SH-SY5Y (cell line): ENCODE results near the gene TGFB2.

Experiments
- GATA2 ChIP-seq: IDR thresholded peaks from 2 replicates; pipeline ENCODE4 v1.6.1; 2011; ENCODE audit warnings: mild to moderate bottlenecking, low read depth, low read length
- GATA3 ChIP-seq: IDR thresholded peaks from 2 replicates; pipeline ENCODE4 v1.6.1; 2011; ENCODE audit warnings: low read depth, mild to moderate bottlenecking, low read length, moderate library complexity

The TGFB2 gene

DNA sequence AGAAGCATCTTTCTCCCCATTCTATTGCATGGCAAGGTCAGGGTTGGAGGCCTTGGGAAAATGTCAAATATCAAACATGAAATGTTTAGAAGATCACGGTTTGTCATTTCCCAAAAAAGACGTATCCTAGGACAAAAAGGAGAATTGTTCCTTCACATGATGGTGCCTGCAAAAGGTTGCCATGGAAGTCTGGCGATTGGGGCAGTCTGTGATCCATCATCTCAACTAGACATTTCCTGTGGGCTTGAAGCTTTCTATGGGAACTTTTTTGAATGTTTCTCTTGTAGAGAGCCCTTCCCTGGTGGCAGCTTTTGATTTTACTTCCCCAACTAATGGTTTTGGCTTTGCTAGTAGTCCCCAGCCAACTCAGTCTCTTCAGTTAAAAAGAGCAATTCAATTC is 106.3 kb downstream of the TGFB2 start:
- TF ChIP-seq GATA2: no peak
- no peak for TF ChIP-seq GATA3

- no peak for TF ChIP-seq GATA3
- TF ChIP-seq GATA2: no peak
Observed at GRCh38 chr1:218454700-218455282, 109.7 kb downstream of the TGFB2 start.

DNA sequence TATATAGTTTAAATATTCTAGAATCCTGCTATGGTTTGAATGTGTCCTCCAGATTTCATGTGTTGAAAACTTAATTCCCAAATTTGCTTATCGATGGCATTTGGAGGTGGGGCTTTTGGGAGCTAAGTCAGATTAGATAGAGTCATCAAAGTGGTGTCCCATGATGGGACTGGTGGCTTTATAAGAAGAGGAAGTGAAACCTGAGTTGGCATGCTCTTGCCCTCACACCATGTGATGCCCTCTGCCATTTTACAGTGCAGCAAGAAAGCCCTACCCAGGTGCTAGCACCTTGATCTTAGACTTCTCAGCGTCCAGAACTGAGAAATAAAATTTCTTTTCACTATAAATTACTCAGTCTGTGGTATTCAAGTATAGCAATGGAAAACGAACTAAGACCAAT is 111.3 kb downstream of the TGFB2 start:
- TF ChIP-seq GATA2 (no peak), GATA3 (no peak)

GRCh38 chr1:218459450-218459849 is 114.3 kb downstream of the TGFB2 start:
- no peak for TF ChIP-seq GATA2
- no peak for TF ChIP-seq GATA3

DNA sequence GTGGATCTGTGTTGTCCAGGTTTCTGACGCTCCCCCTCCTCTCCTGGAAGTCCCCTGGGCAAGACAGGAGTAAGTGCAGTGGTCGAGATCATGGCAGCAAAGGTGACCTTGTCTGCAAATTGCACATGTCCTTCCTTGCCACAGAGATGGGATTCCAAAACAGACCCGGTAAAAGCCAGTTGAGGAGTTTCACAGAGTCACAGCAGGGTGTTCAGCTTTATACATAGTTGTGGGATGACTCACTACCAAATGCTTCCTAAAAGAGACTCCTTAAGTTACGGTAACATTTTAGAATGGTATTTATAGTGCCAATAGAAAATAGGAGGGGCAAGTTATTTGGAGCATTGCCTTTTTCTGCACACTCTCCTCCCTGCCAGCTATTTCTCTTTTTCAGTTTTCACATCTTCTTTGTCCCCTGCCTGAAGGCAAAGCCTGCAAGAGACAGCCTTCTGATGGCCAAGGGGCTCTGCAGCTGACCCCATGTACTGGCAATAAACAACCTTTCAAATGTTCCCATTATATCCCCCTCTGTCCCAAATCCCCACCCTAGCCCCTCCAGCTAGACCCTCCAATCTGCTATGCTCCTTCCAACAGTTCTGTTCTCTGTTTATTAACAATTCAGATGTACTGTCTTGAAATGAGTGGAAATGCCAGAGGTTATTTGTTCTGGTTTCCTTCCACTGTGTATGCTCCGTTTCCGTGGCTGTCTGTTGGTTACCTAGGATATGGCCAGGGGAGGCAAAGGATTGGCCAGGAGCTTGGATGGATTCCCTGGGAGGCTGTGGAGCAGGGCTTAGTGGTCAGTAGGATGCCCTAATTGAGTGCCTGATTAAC is 115.0 kb downstream of the TGFB2 start:
- TF ChIP-seq GATA3: no peak
- TF ChIP-seq GATA2: no peak

GRCh38 chr1:218461351-218461750 is 116.2 kb downstream of the TGFB2 start:
- TF ChIP-seq GATA3: no peak
- TF ChIP-seq GATA2: no peak

DNA sequence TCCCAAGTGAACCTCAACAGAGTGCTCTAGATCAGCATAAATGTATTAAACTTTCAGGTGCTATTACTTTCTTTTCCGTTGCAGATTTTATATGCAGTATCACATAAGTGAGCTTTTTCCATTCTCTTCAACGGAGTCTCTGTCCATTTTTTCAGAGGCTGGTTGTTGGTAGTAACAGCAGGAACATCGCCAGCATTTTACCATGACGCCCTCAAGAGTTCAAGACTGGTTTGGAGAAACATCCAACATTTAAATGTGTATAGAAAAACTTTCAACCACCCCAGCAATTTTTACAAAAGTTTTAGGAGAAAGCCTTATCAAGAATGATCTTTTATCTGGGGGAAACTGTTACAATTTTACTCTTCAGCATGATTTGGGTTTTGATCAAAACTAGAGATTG is 117.0 kb downstream of the TGFB2 start:
- TF ChIP-seq GATA2 (no peak), GATA3 (no peak)

- TF ChIP-seq GATA3: no peak
- no peak for TF ChIP-seq GATA2
Observed at GRCh38 chr1:218462587-218462986, 117.5 kb downstream of the TGFB2 start.

DNA sequence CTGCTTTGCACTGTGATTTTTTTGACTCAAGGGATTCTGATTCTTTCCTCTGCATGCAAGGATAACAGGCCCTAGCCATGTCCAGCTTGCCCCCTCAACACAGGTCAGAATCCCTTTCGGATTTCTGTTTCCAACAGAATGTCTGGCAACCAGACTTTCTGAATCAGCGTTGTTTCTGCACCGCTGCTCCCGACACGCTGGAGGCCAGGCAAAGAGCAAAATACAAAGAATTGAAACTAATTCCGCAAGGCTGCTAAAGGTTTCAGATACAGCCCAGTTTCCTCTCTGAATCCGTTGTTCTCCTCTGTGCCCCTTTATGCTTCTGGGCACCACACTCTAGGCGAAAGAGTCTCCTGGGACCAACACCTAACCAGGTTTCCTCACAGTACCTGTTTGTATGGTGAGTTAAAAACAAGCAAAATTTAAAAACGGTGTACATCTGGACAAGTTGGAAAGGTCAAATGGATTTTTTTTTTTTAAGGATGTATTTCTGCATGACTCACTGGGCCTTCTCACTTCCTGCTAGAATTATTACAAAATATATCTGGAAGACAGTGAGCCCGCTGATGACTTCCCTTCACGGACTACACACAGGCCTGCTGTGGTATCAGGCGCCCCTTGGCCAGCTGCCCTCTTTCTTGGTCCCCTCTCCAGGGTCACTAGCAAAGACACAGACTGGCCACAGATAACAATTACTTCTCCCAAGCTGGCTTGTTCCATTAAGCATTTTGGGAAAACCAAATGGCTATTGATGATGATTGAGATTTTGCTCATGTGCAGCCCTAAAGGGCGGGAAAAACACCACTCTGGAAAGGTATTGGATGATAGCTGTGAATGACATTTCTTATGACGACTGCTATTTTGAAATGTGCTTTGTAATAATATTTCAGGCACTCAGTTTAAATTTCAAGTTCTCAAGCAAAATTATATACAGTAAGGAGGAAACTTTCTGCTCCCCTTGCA is 118.3 kb downstream of the TGFB2 start:
- TF ChIP-seq GATA2: no peak
- no peak for TF ChIP-seq GATA3

- TF ChIP-seq GATA2 (no peak), GATA3 (no peak)
Observed at GRCh38 chr1:218464871-218465270, 119.7 kb downstream of the TGFB2 start.

DNA sequence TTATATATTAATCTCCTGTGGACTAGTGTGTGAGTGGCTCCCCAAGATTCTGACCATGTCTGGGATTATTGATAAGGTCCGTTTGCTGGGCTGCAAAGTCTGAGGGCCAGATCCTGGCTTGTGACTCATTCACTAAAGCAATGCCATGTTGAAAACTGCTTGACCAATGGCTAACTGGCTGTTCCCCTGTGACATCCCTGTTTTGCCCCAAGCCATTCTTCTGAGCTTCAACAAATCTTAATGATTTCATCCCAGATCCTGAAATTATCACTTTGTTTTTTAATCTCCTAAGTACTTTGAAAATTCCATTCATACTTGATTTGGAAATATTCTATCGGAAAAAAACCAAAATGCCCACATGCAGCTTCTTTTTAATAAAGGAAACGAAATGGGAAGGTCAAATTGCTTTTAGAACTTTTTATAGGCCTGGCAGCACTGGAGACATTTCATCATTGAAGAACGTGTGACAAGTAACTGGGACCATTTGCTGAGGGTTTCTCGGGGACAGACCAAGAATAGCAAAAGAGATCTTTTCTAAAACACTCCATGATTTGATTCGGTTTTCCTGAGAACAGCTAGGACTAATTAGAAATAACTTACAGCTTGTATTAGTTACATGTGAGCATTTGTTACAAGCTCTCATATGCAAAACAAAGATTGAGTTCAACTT is 121.3 kb downstream of the TGFB2 start:
- TF ChIP-seq GATA2: no peak
- no peak for TF ChIP-seq GATA3

- no peak for TF ChIP-seq GATA3
- TF ChIP-seq GATA2: no peak
Observed at GRCh38 chr1:218467101-218468072, 122.3 kb downstream of the TGFB2 start.

GRCh38 chr1:218468711-218469110 is 123.6 kb downstream of the TGFB2 start:
- TF ChIP-seq GATA3 (no peak), GATA2 (no peak)
